Mesenchymal stem cell (in vitro differentiated cells and primary cell): ENCODE measurements around the gene SOWAHC.
A peak's percentile ranks its signal among the peaks of the same experiment; 100 is the strongest.
"Not testable (repeated sequence)": the region's sequence is repeated elsewhere in the genome, so short reads cannot be mapped to it uniquely, and the experiment has no call there.

ENCODE experiments used
- DNase-seq: peaks from one replicate; pipeline ENCODE4 v3.0.0-alpha.2; 2013
- H2AFZ ChIP-seq: one replicate; pipeline ENCODE4 v1.6.1; 2013; ENCODE audit warnings: low read depth, mild to moderate bottlenecking, control low read depth, inconsistent platforms, low read length, moderate library complexity
- H2AK5ac ChIP-seq: 2 replicates; pipeline ENCODE4 v1.6.1; 2013; ENCODE audit warnings: low read length, moderate library complexity, mild to moderate bottlenecking, inconsistent platforms; ENCODE audit not compliant: severe bottlenecking
- H2BK120ac ChIP-seq: one replicate; pipeline ENCODE4 v1.6.1; 2013; ENCODE audit warnings: low read depth, mild to moderate bottlenecking, inconsistent platforms, low read length, moderate library complexity
- H2BK12ac ChIP-seq, 2 experiments: one replicate each; pipeline ENCODE4 v1.6.1; 2013; ENCODE audit warnings: inconsistent platforms in 2 of 2, low read length in 2 of 2, mild to moderate bottlenecking in 2 of 2, moderate library complexity in 2 of 2, control low read depth in 1 of 2
- H2BK15ac ChIP-seq: one replicate; pipeline ENCODE4 v1.6.1; 2013; ENCODE audit warnings: mild to moderate bottlenecking, low read depth, inconsistent platforms; ENCODE audit not compliant: poor library complexity, severe bottlenecking
- H2BK5ac ChIP-seq: 2 replicates; pipeline ENCODE4 v1.6.1; 2013; ENCODE audit warnings: low read depth, mild to moderate bottlenecking, low read length, control low read depth, inconsistent platforms; ENCODE audit not compliant: poor library complexity, severe bottlenecking
- H3K14ac ChIP-seq, 2 experiments: one replicate each; pipeline ENCODE4 v1.6.1; 2013; ENCODE audit warnings: inconsistent platforms in 2 of 2, low read length in 2 of 2, control low read depth in 1 of 2, mild to moderate bottlenecking in 1 of 2, moderate library complexity in 1 of 2
- H3K18ac ChIP-seq, 2 experiments: one replicate each; pipeline ENCODE4 v1.6.1; 2013; ENCODE audit warnings: inconsistent platforms in 2 of 2, low read length in 2 of 2, control low read depth in 1 of 2, low read depth in 1 of 2, mild to moderate bottlenecking in 1 of 2
- H3K23ac ChIP-seq, 2 experiments: one replicate each; pipeline ENCODE4 v1.6.1; 2013; ENCODE audit warnings: inconsistent platforms in 2 of 2, low read length in 2 of 2, mild to moderate bottlenecking in 2 of 2, moderate library complexity in 2 of 2, control low read depth in 1 of 2
- H3K27ac ChIP-seq: 2 replicates; pipeline ENCODE4 v1.5.1; 2013; ENCODE audit warnings: mild to moderate bottlenecking, moderate library complexity, low read length, control low read depth, inconsistent platforms; ENCODE audit not compliant: poor library complexity, severe bottlenecking
- H3K27me3 ChIP-seq, 2 experiments: 2 replicates each; pipeline versions ENCODE4 v1.6.1 to v1.7.0; 2013; ENCODE audit warnings: low read length in 2 of 2, mild to moderate bottlenecking in 2 of 2, moderate library complexity in 2 of 2, control low read depth in 1 of 2, inconsistent platforms in 1 of 2; ENCODE audit not compliant: control insufficient read depth in 1 of 2, insufficient read depth in 1 of 2
- H3K36me3 ChIP-seq, 2 experiments: 2 replicates each; pipeline versions ENCODE4 v1.6.1 to v1.7.0; 2013; ENCODE audit warnings: low read length in 2 of 2, control low read depth in 1 of 2, inconsistent platforms in 1 of 2, low read depth in 1 of 2, mild to moderate bottlenecking in 1 of 2; ENCODE audit not compliant: insufficient read depth in 2 of 2, control insufficient read depth in 1 of 2
- H3K4ac ChIP-seq, 2 experiments: one replicate each; pipeline ENCODE4 v1.6.1; 2013; ENCODE audit warnings: inconsistent platforms in 2 of 2, low read length in 2 of 2, mild to moderate bottlenecking in 2 of 2, moderate library complexity in 2 of 2, control low read depth in 1 of 2, low read depth in 1 of 2
- H3K4me1 ChIP-seq: 2 replicates; pipeline ENCODE4 v1.6.1; 2013; ENCODE audit warnings: low read depth, low read length, control low read depth; ENCODE audit not compliant: control insufficient read depth, insufficient read depth
- H3K4me2 ChIP-seq: 2 replicates; pipeline ENCODE4 v1.6.1; 2013; ENCODE audit warnings: low read length, mild to moderate bottlenecking, inconsistent platforms; ENCODE audit not compliant: poor library complexity, severe bottlenecking
- H3K4me3 ChIP-seq, 2 experiments: 2 replicates each; pipeline versions ENCODE4 v1.5.1 to v1.7.0; 2013; ENCODE audit warnings: low read length in 2 of 2, mild to moderate bottlenecking in 2 of 2, control low read depth in 1 of 2, low read depth in 1 of 2; ENCODE audit not compliant: insufficient read depth in 1 of 2
- H3K79me1 ChIP-seq: replicated peaks from 2 replicates; pipeline ENCODE4 v1.6.1; 2013; ENCODE audit warnings: mild to moderate bottlenecking, control low read depth, low read length, inconsistent platforms; ENCODE audit not compliant: poor library complexity, severe bottlenecking
- H3K9ac ChIP-seq: 2 replicates; pipeline ENCODE4 v1.7.0; 2013; ENCODE audit warnings: mild to moderate bottlenecking, low read length, moderate library complexity
- H3K9me3 ChIP-seq: 2 replicates; pipeline ENCODE4 v1.7.0; 2013; ENCODE audit warnings: mild to moderate bottlenecking, low read length; ENCODE audit not compliant: control insufficient read depth
- H4K8ac ChIP-seq: one replicate; pipeline ENCODE4 v1.6.1; 2013; ENCODE audit warnings: inconsistent platforms, mild to moderate bottlenecking, low read length, moderate library complexity
- H4K91ac ChIP-seq: one replicate; pipeline ENCODE4 v1.6.1; 2013; ENCODE audit warnings: mild to moderate bottlenecking, low read length, inconsistent platforms
- WGBS: methylation state at CpG from one replicate; pipeline ENCODE4 v1.1.7; 2013; ENCODE audit warnings: mixed read lengths; 5-methylcytosine and 5-hydroxymethylcytosine counted together

Gene SOWAHC

GRCh38 chr2:109640000-109640399 is 25.8 kb downstream of the SOWAHC start:
- H4K91ac ChIP-seq, H3K18ac ChIP-seq, H3K23ac ChIP-seq, H3K4me2 ChIP-seq, H3K36me3 ChIP-seq, H3K79me1 ChIP-seq, H3K27me3 ChIP-seq, H3K14ac ChIP-seq, H2BK120ac ChIP-seq, H2AFZ ChIP-seq, H2BK5ac ChIP-seq, H3K4me1 ChIP-seq, H3K27ac ChIP-seq, H3K9me3 ChIP-seq, H2BK12ac ChIP-seq, H2BK15ac ChIP-seq, H3K4me3 ChIP-seq, DNase-seq, H3K9ac ChIP-seq, H3K4ac ChIP-seq, H2AK5ac ChIP-seq: not testable (repeated sequence)
- WGBS = 97% methylated on average over 8 of the region's 9 CpGs
- peak overlapping the region; percentile 28 for H4K8ac ChIP-seq

GRCh38 chr2:109644571-109645275 is 30.6 kb downstream of the SOWAHC start:
- Histone ChIP-seq H3K27ac (peak overlapping the region; percentile 32), H3K4me3 (peak overlapping the region in 1 of 2 experiments; percentile 38), H2AFZ (peak overlapping the region; percentile 48), H3K4ac (peak overlapping the region; percentile 35 to 49), H3K9me3 (no peaks in the 10 kb centered on the region), H3K4me2 (no peak overlapping the region), H4K8ac (peak overlapping the region; percentile 81), H3K27me3 (no peaks in the 10 kb centered on the region), H3K14ac (peak overlapping the region in 1 of 2 experiments; percentile 19), H3K4me1 (peaks cover 8% of the 10 kb centered on the region), H3K9ac (peak overlapping the region; percentile 56), H3K36me3 (no peaks in the 10 kb centered on the region), H3K23ac (no peak overlapping the region), H2BK5ac (no peak overlapping the region), H3K18ac (peak overlapping the region in 1 of 2 experiments; percentile 9), H2BK120ac (peak overlapping the region; percentile 38), H2BK15ac (no peak overlapping the region), H2BK12ac (no peak overlapping the region), H2AK5ac (no peak overlapping the region), H3K79me1 (no peaks in the 10 kb centered on the region), H4K91ac (peak overlapping the region; percentile 57)
- 17% methylated on average over 10 of the region's 12 CpGs for WGBS
- peak; percentile 45 for DNase-seq

- no peak for DNase-seq
- no peaks in the 10 kb centered on the region for H3K27me3 ChIP-seq
- WGBS = 91% methylated on average over 12 of the region's 14 CpGs
Measured at GRCh38 chr2:109645412-109646184, 31.4 kb downstream of the SOWAHC start.

GRCh38 chr2:109646961-109647360 is 32.8 kb downstream of the SOWAHC start:
- no peak overlapping the region for H2BK5ac ChIP-seq
- no peak overlapping the region for H4K8ac ChIP-seq
- H3K18ac ChIP-seq = no peak overlapping the region
- no peak overlapping the region for H3K9ac ChIP-seq
- H3K4me2 ChIP-seq = no peak overlapping the region
- H3K27me3 ChIP-seq = no peaks in the 10 kb centered on the region
- 96% methylated on average over 6 of the region's 8 CpGs for WGBS
- no peaks in the 10 kb centered on the region for H3K79me1 ChIP-seq
- no peak overlapping the region for H3K4me3 ChIP-seq
- H2AFZ ChIP-seq = no peak overlapping the region
- no peak overlapping the region for H3K4ac ChIP-seq
- no peaks in the 10 kb centered on the region for H3K36me3 ChIP-seq
- no peak overlapping the region for H2BK12ac ChIP-seq
- H3K27ac ChIP-seq = no peak overlapping the region
- H3K9me3 ChIP-seq = no peaks in the 10 kb centered on the region
- no peak overlapping the region for H3K23ac ChIP-seq
- no peak overlapping the region for H3K14ac ChIP-seq
- no peak overlapping the region for H2BK120ac ChIP-seq
- H2BK15ac ChIP-seq = no peak overlapping the region
- no peak for DNase-seq
- H2AK5ac ChIP-seq = no peak overlapping the region
- H3K4me1 ChIP-seq = peaks cover 11% of the 10 kb centered on the region
- no peak overlapping the region for H4K91ac ChIP-seq

More at GRCh38 chr2:109645412-109646184, 31.4 kb downstream of the SOWAHC start:
- Histone ChIP-seq H3K79me1 (no peaks in the 10 kb centered on the region), H3K4me3 (no peak overlapping the region), H3K14ac (no peak overlapping the region), H3K27ac (peak overlapping the region; percentile 32), H2AK5ac (peak overlapping the region; percentile 65), H3K36me3 (no peaks in the 10 kb centered on the region), H2AFZ (peak overlapping the region; percentile 48), H3K23ac (no peak overlapping the region), H3K4ac (peak overlapping the region in 1 of 2 experiments; percentile 38), H2BK5ac (no peak overlapping the region), H3K9me3 (no peaks in the 10 kb centered on the region), H3K18ac (peak overlapping the region; percentile 4 to 59), H4K8ac (peak overlapping the region; percentile 81), H3K4me1 (peaks cover 8% of the 10 kb centered on the region), H2BK120ac (peak overlapping the region; percentile 38), H2BK15ac (no peak overlapping the region), H3K4me2 (no peak overlapping the region), H3K9ac (no peak overlapping the region), H4K91ac (no peak overlapping the region), H2BK12ac (no peak overlapping the region)
